Medulla oblongata (tissue), 1 donor: ENCODE data around the gene PLS3.

Source experiments
- DNase-seq: peaks from one replicate; pipeline ENCODE4 v3.0.0-alpha.2; 2015; ENCODE audit errors: extremely low spot score

PLS3 gene

DNA sequence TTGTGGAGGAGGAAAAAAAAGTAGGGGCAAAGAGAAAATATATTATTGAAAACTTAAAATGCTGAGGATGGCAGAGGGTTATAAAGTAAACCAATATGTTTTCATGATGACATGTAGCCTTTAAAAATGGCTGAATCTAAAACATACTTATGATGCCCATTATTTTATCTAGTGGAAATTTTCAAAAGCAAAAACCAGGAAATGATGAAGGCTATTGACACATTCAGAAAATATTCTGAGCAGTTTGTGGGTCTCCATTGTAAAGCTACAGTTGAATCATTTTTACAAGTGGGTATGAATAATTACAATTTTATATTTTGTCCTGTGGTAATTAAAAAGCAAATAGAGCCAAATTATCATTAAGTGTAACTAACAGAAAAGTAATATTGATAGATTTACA, 10.7 kb downstream of the PLS3 start:
- DNase-seq, result no peak

DNA sequence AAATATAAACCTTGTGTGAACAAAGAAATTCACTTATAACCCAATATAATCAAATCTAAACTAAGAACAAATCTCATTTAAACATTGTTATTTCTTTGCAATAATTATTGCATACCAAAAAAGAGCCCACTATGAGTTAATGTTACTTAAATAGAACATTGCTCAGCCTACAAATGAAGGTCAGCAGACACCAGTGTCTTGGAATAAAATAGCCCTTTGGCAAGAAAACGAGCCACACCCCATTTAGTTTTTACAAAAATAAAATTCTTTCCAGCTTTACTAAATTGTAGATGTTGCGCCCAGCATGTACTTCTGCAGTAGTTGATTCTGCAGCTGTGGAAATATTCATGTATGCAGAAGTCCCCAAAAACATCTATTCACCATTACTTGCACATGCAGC, 12.2 kb downstream of the PLS3 start:
- no peak for DNase-seq

DNA sequence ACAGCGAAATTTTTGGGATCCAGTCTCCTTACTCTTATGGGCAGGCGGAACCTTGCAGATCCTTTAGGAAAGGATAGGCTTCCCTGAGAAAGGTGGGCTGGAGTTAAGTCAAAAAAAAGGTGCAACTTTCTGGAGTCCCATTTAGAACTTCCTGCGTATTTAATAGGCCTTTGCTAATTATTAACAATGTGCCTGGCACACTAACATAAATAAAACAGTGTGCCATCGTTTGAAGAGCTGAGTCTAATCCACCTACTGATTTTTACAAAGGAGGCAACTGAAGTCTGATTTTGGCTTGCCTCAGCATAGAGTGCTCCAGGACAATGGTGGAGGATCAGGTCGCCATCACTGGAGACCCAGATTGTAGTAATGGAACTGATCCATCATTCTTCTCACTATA, 15.7 kb downstream of the PLS3 start:
- DNase-seq, result no peak

DNA sequence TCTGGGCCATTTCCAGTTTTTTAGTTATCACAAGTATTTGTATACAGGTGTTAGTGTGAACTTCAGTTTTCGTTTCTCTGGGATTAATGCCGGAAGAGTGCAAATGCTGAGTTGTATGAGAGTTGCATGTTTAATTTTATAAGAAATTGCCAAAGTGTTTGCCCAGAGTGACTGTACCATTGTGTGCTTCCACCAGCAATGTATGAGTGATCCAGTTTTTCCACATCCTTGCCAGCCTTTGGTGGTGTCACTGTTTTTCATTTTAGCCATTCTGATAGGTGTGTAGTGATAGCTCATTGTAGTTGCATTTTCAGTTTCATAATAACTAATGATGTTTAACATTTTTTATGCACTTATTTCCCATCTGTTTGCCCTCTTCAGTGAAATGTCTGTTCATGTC, 18.4 kb downstream of the PLS3 start:
- DNase-seq, result no peak

DNA sequence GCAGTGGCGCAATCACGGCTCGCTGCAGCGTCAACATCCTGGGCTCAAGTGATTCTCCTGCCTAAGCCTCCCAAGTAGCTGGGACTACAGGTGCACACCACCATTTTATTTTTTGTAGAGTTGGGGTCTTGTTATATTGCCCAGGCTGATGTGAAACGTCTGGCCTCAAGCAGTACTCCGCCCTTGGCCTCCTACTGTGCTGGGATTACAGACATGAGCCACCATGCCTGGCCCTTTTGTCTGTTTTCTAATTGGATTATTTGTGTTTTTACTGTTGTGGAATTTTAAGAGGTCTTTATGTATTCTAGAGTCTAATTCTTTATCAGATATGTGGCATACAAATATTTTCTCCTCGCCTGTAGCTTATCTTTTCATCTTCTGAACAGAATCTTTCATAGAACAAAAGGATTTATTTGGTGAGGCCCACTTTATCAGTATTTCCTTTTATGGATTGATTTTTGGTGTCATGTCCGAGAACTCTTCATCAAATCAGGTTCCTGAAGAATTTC, 18.9 kb downstream of the PLS3 start:
- DNase-seq, result no peak

DNA sequence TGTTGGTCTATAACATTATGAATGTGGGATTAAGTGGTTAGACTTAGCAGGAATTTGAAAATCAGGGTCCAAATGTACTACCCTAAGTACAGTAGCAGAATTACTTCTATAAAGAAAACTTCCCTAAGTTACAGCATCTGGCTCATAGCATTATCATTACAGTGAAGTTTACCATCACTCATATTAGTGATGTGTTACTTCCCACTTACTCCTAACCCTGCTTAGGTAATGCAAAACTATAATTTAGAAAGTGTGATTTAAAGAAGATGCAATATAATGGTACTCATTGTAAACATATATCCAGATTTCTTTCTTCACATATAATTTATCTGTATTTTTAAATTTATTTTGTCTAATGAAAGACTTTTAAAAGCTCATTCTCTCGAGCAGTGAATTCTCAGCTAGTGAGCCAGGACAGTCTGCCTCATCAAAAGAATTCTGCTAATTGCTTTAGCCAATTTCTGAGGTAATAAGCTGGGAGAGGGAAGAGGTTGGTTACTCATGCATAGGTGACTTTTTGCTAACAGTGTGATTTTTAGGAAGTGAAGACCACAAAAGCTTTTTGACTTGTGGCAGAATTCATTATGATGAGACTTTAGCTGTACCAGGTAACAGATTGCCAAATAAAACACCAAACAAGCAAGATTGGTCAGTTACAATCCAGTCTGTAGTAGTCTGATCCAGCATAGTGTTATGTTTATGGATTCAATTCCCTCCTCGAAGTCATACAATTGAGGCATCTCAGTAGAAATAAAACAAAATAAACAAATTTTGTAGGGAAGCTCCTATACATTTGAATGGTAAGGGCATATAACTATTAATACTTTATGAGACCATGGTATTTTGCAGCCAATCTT, 21.0 kb downstream of the PLS3 start:
- DNase-seq, result peak; percentile 25

DNA sequence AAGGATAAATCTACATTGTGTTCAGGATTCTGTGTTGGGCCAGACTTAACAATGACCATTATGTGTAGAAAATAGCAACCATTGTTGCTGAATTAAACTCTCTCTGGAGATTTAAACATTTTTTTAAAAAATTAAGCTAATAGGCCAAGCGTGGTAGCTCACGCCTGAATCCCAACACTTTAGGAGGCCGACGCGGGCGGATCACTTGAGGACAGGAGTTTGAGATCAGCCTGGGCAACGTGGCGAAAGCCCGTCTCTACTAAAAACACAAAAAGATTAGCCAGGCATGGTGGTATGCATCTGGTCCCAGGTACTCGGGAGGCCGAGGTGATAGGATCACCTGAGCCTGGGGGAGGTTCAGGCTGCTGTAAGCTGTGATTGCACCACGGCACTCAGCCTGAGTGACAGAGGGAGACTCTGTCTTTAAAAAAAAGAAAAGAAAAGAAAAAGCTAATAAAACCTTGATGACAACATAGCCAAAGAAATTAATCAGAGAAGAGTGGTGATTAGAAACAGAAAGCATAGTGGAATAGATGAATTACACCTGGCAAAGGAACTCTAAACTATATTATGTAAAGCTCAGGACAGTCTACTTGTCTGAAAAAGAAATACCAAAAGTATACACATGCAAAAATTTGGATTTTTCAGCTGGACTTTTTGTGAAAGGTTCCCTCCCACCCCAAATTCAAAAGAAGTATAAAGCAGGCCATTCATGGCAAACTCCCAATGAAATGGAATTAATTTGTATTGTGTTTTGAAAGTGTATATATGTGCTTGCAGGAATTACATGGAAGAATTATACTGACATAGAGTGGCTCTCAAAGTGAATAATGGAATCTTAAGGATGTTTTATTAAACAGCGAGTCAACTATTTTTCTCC, 21.9 kb downstream of the PLS3 start:
- DNase-seq, result no peak

DNA sequence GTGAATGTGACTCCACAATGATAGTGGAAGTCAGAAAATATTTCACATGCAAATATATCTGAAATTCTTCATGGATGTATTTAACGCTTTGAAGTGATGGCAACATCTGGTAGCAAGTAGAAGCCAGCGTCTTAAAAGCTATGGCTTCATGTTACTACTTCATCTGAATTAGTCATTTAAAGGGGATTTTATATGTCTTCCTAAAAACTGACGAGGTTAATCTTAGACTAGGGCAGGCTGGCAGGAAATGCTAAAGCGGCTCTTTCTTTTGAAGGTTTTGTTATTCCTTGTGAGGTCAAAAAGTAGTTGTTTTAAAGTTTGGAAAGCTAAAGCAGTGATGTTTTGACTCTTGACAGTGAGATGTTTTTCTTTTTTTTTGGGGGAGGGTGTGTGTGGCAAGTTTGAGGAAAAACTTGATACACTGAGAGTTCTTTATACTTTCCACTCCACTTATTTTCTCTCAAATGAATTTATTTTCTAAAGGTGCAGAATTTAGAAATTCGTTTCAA, 22.6 kb downstream of the PLS3 start:
- no peak for DNase-seq

DNA sequence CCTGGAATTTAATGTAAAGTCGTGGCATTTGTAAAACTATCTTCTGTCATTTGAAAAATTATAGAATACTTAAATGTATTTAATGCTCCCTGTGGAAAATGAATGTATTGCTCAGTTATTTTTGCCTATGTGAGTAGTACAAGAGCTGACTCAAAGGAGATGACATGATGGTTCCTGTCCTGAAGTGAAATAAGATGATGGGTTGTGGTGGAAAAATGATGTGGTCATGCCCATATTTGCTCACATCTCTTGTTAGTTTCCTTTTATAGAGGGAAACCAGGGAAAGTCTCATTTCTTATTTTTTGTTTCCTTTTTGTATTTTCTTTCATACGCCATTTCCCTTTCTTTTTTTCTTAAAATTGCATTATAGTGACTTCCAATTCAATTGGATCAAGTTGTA, 23.7 kb downstream of the PLS3 start:
- no peak for DNase-seq

DNA sequence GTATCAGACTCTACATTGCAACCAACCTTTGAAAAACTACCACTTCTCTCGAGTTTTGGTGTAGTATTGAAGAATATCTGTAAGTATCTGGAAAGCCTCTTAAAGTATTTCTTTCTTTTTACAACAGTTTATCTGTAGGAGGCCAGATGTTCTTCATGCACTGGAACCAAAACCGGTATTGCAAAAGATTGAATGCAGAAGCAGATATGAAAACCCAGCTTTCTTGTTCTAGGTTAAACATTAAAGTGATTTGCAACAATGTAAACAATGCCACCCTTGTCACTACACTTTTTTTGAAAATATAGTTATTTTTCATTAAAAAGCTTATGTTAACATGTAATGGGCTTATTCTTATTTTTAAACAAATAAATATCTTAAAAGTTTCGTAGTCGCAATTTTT, 27.2 kb downstream of the PLS3 start:
- DNase-seq, result no peak

DNA sequence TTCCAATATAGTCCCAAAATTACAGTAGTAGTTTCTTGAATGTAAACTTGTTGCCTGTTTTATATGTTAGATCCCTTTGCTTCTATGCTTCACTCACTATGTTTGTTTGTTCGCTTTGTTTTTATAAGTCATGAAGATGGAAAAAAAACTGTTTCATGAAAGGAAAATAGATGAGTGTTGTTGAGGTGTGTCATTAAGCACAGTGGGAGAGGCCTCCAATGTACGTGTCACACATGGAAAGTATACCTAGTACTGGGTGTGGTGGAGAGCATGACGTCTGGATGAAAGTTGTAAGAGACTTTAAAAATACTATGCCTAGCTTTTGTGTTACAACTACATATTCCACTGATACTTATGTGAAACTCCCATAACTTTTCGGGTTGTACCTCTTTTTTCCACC, 28.4 kb downstream of the PLS3 start:
- no peak for DNase-seq

DNA sequence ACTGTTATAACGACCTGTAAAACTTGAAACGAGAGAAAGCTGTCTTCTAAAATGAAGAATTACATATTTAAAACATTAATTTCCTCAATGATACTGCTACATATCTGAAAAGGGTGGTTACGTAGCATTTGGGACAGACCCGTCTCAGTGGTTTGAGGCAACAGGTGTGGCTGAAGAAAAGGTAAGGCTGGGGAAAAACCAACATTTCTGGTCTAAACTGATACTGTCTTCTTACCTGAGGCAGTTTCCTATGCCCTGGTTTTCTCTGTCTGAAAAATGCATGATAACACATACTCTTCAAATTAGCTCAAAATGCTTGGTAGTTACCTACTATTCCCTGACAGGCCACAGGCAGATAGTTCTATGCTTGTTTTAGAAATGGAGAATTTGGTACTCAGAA, 30.4 kb downstream of the PLS3 start:
- no peak for DNase-seq

DNA sequence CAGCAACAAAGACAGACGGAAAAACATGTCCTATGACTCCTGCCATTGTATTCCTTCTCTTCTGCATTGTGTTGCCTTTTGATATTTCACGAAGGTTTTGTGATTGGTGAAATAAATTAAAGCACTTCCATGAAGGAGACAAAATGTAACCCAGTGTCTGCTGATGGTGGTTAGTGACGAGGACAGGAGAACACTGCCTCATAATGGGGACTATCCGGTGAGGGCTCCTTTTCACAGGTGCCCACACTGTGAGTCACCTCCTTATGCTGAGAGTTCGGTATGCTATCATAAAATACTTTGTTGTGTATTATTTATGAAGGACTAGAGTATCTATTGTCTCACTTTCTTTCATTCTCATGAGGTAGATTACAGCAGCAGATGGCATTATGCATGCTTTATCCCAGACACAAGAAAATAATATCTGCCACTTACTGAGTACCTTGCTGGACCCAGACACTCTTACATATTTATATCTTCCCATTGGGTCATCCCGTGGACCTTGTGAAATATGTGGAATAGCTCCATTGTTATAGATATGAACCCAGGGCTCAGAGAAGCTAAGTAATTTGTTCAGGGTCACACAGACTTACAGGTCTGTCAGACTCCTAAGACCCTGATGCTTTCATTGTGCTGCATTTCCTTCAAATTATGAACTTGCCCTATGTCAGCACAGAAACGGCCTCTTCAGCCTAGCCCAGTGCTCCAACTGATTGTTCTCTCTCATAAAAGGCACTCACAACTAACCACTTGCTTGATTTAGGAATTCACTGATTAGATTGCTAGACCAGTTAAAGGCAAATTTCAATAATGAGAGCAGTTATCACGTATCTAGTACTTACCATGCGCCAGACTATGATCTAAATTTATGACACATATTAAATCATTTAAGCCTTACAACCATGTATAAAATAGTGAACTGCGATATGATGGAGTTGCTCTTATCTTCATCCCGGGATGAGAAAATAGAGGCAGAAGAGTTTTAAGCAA, 31.2 kb downstream of the PLS3 start:
- DNase-seq, result no peak

DNA sequence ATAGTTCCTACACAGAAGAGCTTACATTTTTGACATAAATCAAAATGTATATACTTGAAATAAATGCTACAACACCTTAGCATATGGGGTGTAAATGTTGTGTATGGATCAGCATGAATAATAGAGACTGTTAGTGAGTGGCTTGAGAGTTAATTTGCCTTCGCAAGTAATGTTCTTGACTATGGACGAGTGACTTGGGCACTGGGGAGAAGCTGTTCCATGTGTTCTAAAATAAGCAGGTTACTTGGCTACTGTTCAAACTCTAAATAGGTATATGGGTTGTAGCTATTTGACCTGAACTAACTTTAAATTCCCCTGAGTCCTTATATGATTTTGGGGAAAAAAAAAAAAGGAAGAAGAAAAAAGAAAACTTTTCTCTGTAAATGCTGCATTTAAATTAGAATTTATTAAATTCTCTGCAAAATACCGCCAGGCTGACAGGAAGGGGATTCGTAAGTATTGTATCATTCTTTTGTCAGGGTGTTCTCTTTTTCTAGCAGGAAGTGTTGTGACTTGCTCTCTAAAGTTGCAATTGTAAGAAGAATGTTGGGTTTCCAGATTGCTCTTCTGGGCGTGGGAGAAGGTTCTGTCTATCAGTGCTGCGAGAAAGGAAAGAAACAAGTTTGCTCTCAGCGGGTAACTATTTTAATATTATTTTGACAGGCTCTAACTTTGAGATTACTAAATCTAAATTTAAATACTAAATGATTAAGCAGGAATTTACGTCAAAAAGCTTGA, 32.2 kb downstream of the PLS3 start:
- no peak for DNase-seq

DNA sequence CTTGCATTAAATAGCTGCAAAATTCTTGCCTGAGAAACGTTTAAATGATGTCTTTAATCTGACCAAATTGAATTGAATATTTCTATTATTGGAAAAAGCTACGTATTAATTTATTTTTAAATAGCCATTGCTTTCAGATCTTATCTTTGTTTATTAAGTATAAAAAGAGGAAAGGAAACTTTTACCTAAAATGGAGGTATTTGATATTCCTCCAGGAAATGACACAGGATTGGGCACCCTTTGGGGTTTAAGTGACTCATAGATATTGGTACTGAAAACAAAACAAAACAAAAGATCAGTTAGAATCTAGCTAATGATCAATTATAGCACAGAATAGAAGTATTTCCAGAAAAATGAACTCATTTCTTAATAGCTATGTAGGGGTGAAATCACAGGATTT, 34.1 kb downstream of the PLS3 start:
- no peak for DNase-seq

DNA sequence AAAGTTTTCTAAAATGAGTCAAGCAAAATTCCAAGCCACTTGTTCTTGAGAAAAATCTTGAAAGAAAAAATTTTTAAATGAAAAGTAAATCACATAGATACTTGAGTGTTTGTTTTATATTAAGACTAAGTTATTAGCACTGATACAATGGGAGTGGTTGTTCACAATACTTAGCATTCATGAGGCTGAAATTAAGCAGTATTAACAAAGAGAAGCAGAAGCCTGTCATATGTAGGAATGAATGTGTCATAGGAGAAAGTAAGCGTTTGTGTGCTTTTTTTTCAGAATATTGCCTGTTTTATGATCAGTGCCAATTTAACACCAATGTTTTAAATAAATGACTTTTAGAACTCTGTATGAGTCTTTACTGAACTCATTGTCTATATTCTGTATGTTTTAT, 37.6 kb downstream of the PLS3 start:
- no peak for DNase-seq

DNA sequence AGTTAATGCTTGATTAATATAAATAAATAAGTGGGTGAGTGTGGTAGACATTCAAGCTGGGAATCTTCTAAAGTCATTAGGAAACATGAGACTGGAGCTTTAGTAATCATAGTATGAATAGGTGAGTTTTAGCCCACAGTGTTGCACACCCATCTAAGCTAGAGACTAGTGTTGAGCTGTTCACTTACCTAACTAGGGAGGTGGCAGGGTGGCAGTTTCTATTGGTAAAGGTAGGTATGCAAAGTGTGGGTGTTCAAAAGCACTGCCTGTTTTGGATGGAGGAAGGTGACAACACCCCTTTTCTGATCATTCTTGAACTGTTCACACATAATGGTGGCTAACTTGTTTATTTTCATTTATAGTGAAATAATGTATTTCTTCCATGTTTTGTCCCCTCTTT, 41.3 kb downstream of the PLS3 start:
- DNase-seq, result no peak

DNA sequence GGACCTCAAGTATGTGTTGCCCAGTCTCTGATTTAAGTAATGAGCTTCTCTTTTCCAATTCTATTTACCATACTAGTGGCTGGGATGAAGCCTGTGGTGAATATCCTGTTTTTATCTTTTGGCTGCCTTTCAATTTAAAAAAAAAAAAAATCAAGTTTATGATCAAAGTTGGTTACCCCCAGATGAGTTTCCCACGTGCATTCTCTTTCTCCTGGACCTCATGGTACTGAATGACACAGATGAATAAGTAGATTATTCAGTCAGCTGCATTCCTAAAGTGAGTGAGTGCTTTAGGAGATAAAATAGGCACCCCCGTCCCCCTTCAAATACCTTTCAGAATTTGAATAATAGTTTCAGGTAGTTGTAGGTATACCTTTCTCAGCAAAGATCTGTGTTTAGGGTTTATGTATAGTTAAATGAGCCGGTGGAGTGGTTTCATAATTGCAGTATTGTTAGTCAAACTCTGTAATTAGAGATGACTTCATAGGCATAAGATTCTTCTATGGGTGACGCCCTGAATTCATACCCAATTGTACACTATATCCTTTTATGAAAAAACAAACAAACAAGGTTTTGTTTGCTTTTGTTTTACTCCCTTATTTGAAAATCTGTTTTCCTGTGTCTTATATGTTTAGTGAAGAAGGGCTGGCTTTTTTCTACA, 41.9 kb downstream of the PLS3 start:
- no peak for DNase-seq

DNA sequence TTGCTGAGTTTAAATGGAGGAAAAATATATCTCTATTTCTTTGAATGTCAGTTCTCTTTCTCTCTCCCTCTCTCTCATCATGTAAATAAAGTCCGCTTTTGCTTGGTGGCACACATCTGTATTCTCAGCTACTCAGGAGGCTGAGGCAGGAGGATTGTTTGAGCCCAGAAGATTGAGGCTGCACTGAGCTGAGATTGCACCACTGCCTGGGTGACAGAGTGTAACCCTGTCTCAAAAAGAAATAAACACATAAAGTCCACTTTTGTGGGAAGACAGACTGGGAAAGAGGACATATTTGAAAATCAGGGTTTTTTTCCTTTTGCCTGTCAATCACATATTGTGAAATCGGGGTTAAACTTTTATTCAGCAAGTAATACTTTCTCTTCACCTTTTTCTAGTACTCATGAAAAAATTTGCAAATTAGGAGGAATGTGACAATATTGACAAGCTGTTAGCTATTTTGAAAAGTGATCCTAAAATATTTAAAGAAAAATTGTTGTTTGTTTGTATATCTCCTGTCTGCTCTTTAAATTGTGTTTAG, 42.6 kb downstream of the PLS3 start:
- no peak for DNase-seq

DNA sequence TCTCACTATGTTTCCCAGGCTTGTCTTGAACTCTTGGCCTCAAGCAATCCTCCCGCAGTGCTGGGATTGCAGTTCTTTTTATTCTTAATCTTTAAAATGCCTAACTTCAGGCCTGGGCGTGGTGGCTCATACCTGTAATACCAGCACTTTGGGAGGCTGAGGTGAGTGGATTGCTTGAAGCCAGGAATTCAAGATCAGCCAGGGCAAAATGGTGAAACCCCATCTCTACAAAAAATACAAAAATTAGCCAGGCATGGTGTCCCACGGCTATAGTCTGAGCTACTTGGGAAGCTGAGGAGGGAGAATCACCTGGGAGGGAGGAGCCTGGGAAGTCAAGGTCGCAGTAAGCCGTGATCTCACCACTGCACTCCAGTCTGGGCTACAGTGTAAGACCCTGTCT, 45.9 kb downstream of the PLS3 start:
- no peak for DNase-seq
